ENCODE results near the gene LRRC14B.

DNA sequence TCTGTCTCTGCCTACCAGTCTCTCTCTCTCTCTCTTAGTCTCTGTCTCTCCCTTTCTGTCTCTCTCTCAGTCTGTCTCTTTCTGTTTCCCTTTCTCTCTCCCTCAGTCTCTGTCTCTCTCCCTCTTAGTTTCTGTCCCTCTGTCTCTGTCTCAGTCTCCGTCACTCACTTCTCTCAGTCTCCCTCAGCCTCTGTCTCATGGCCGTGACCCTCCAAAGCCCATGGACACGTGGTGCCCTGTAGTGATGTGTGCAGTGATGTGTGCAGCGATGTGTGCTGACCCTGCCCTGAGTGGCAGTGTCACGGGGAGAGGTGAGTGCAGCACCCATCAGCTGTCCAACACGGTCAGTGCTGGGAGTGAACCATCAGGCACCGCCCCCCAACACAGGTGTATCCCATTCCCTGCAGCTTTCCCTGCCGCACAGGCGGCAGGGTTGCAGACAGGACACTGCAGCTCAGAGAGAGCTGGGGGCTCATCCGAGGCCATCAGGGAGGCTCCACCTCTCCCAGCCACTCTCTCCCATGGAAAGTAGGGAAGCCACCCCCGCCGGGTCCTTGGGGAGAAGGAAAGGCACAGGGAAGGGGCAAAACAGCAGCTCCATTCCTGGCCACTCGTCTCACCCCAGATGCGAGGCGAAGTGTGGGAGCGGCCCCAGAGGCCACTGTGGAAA lies 794 bp upstream of the LRRC14B start:
- no peak for TF ChIP-seq EZH2 (IDR thresholded peaks at IDR 0.05; ENCODE audit: borderline replicate concordance, low read depth, low read length, poor library complexity, severe bottlenecking)
- TF ChIP-seq, protein P1, sequence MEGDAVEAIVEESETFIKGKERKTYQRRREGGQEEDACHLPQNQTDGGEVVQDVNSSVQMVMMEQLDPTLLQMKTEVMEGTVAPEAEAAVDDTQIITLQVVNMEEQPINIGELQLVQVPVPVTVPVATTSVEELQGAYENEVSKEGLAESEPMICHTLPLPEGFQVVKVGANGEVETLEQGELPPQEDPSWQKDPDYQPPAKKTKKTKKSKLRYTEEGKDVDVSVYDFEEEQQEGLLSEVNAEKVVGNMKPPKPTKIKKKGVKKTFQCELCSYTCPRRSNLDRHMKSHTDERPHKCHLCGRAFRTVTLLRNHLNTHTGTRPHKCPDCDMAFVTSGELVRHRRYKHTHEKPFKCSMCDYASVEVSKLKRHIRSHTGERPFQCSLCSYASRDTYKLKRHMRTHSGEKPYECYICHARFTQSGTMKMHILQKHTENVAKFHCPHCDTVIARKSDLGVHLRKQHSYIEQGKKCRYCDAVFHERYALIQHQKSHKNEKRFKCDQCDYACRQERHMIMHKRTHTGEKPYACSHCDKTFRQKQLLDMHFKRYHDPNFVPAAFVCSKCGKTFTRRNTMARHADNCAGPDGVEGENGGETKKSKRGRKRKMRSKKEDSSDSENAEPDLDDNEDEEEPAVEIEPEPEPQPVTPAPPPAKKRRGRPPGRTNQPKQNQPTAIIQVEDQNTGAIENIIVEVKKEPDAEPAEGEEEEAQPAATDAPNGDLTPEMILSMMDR (conservative IDR thresholded peaks at IDR 0.05; ENCODE audit: low read depth, low read length) = no peak

Measured in A673 (cell line).